Heart right ventricle (tissue), 16 donors: ENCODE data around the gene NARF. TPM values are rescaled to one million over a fixed set of nuclear protein-coding genes. Genes with fewer than 3 reads are reported as not detected.

ENCODE experiments used
- ATAC-seq, 8 donors: fragments of 200-7000 bp; cut with Tn5 transposase; one replicate each; pipeline ENCODE4 v1.9.1; 2020; ENCODE audit warnings: mild to moderate bottlenecking in 8 of 8, moderate library complexity in 8 of 8, moderate number of reproducible peaks in 1 of 8
- DNase-seq, 2 donors: peaks; one replicate each; pipeline ENCODE4 v3.0.0-alpha.2; 2020
- H3K27ac ChIP-seq, 10 donors: fragments of 200-600 bp; sonication (generic) in 2 of 10; one replicate each; pipeline versions ENCODE4 v1.5.0 to v1.8.0; 2020 to 2022; ENCODE audit warnings: mild to moderate bottlenecking in 3 of 10
- H3K27me3 ChIP-seq, 7 donors: fragments of 200-600 bp; one replicate each; pipeline ENCODE4 v1.8.0; 2021 to 2022; ENCODE audit warnings: mild to moderate bottlenecking in 2 of 7
- H3K36me3 ChIP-seq, 9 donors: fragments of 200-600 bp; sonication (generic) in 1 of 9; one replicate each; pipeline versions ENCODE4 v1.5.0 to v1.8.0; 2020 to 2022; ENCODE audit warnings: mild to moderate bottlenecking in 2 of 9
- H3K4me1 ChIP-seq, 9 donors: fragments of 200-600 bp; sonication (generic) in 1 of 9; one replicate each; pipeline versions ENCODE4 v1.5.0 to v1.8.0; 2020 to 2022; ENCODE audit warnings: mild to moderate bottlenecking in 4 of 9
- H3K4me3 ChIP-seq, 10 donors: fragments of 200-600 bp; sonication (generic) in 2 of 10; one replicate each; pipeline versions ENCODE4 v1.5.0 to v1.8.0; 2020 to 2022; ENCODE audit warnings: mild to moderate bottlenecking in 7 of 10, moderate library complexity in 2 of 10
- H3K9me3 ChIP-seq, 11 donors: fragments of 200-600 bp in 10 of 11; sonication (generic) in 2 of 11; one replicate each; pipeline versions ENCODE4 v1.5.0 to v1.8.0; 2013 to 2022; ENCODE audit warnings: mild to moderate bottlenecking in 2 of 11, control low read depth in 1 of 11, moderate library complexity in 1 of 11
- CTCF ChIP-seq, 9 donors: fragments of 200-600 bp; sonication (generic) in 2 of 9; IDR thresholded peaks; one replicate each; pipeline versions ENCODE4 v1.5.0 to v1.8.0; 2021 to 2022; ENCODE audit warnings: antibody characterized with exemption in 9 of 9, mild to moderate bottlenecking in 5 of 9, moderate library complexity in 1 of 9
- WGBS, 2 donors: extraction: QIAGEN DNeasy Blood & Tissue Kit; methylation state at CpG; one replicate each; pipeline ENCODE4 v1.1.7; 2013; ENCODE audit warnings: inconsistent platforms in 1 of 2; 5-methylcytosine and 5-hydroxymethylcytosine counted together
- intact Hi-C, 10 donors: fragments of 100-400 bp; cut with DNase I; formaldehyde crosslinking; loops; one replicate each; pipeline versions ENCODE4 v1.11.1 to v1.14.2; 2022
- polyA plus RNA-seq, 2 donors: library from polyadenylated mRNA; stranded (reverse); fragments of 200-250 nt; gene quantifications; one replicate each; pipeline ENCODE4 v1.2.3, GENCODE V29; 2013
- total RNA-seq, 10 donors: library from RNA; stranded (reverse); fragmentation: NEBNext Ultra II Directional in 3 of 10; extraction: Animal tissue kit (Norgen Biotek cat#: 25700) in 3 of 10; gene quantifications; one replicate each; pipeline versions ENCODE4 v1.2.1 to v1.2.4, GENCODE V29; 2021 to 2023
- donor health status: Arrhythmogenic right ventricular cardiomyopathy.
- donor health status: ischemic (EF 13 %, LVEDD 7.1; RV severe dilation, severe dysfunction).
- donor health status: healthy with polysubstance abuse.
- donor health status: DM: no; HTN: yes; CAD: no.
- donor health status: DM: no; HTN: no; CAD: no.
- donor health status: ischemic (EF 25% LVEDD 6.9; RV normal size, moderate dysfunction).
- donor health status: ischemic (EF 25% LVEDD 5.7; RV mildly dilated, moderate dysfunction).
- donor health status: healthy.
- donor health status: DM: yes; HTN: yes; CAD: no.
- donor health status: Ischemic cardiomyopathy.
- donor health status: ischemic (EF 35%, LVEDD 5.7; RV mildly dilated, moderate dysfunction).
- donor health status: nonischemic (EF 11% LVEDD 7.7; RV severe dilation, severe dysfunction).
- donor health status: DM: yes; HTN: yes; CAD: no.
- donor health status: PGD.
- donor health status: ischemic (EF 29% LVEDD 5.4; RV normal size, mild dysfunction).
- donor health status: nonischemic (EF 23%, LVEDD 6.1; RV moderate dilation, normal function).

Gene NARF
- total and polyA plus RNA-seq, 12 donors, result 48.4 to 179 (median 64.5) TPM

- Histone ChIP-seq H3K27me3 (no peaks in the 10 kb centered on the region), H3K4me3 (no peak overlapping the region), H3K4me1 (peaks cover 3 to 37% (median 20%) of the 10 kb centered on the region in 9 donors), H3K9me3 (no peaks in the 10 kb centered on the region), H3K27ac (no peak overlapping the region), H3K36me3 (peaks cover 0 to 13% (median 3%) of the 10 kb centered on the region in 9 donors)
- ATAC-seq (no peak), DNase-seq (no peak)
- WGBS, 2 donors, result 92 to 93% methylated on average over 26 of the region's 26 CpGs
- TF ChIP-seq CTCF (IDR thresholded peaks at IDR 0.05), result no peak
- intact Hi-C loops, result loop anchor here in 8 of 10 donors (2.0 to 10.0 kb wide), 5 partner anchors 37 to 211 kb away; partner anchors contain the start of genes NARF (in 2 of the 8) and CYBC1 (in 1 of the 8)
Observed at GRCh38 chr17:82415336-82415735, 43.2 kb upstream of the NARF start.

GRCh38 chr17:82415786-82416185, 42.8 kb upstream of the NARF start:
- Histone ChIP-seq H3K4me1 (peaks cover 3 to 37% (median 20%) of the 10 kb centered on the region in 9 donors), H3K4me3 (no peak overlapping the region), H3K9me3 (no peaks in the 10 kb centered on the region), H3K27me3 (no peaks in the 10 kb centered on the region), H3K27ac (no peak overlapping the region), H3K36me3 (peaks cover 0 to 16% (median 3%) of the 10 kb centered on the region in 9 donors)
- WGBS, 2 donors, result 92 to 94% methylated on average over 9 of the region's 9 CpGs
- DNase-seq, result no peak
- ATAC-seq, result no peak
- TF ChIP-seq CTCF (IDR thresholded peaks at IDR 0.05), result no peak
- intact Hi-C loops, result loop anchor here in 8 of 10 donors (2.0 to 10.0 kb wide), 5 partner anchors 37 to 211 kb away; partner anchors contain the start of genes NARF (in 2 of the 8) and CYBC1 (in 1 of the 8)

- Histone ChIP-seq H3K27me3 (no peaks in the 10 kb centered on the region), H3K4me1 (peaks cover 3 to 37% (median 20%) of the 10 kb centered on the region in 9 donors), H3K27ac (no peak overlapping the region), H3K9me3 (no peaks in the 10 kb centered on the region), H3K4me3 (no peak overlapping the region), H3K36me3 (peaks cover 0 to 18% (median 3%) of the 10 kb centered on the region in 9 donors)
- intact Hi-C loops, result loop anchor here in 5 of 10 donors (5.0 to 10.0 kb wide), 3 partner anchors 36 to 211 kb away; partner anchors contain the start of genes NARF (in 2 of the 5) and CYBC1 (in 1 of the 5)
- TF ChIP-seq CTCF (IDR thresholded peaks at IDR 0.05), result no peak
- ATAC-seq (no peak), DNase-seq (no peak)
- WGBS, 2 donors, result 92 to 95% methylated on average over 4 of the region's 4 CpGs
Observed at GRCh38 chr17:82416264-82416663, 42.3 kb upstream of the NARF start.

- TF ChIP-seq CTCF (IDR thresholded peaks at IDR 0.05), result no peak
- WGBS, 2 donors, result 90 to 93% methylated on average over 6 of the region's 6 CpGs
- DNase-seq (no peak), ATAC-seq (no peak)
- Histone ChIP-seq H3K27me3 (no peaks in the 10 kb centered on the region), H3K4me3 (no peak overlapping the region), H3K36me3 (peaks cover 0 to 22% (median 3%) of the 10 kb centered on the region in 9 donors), H3K9me3 (no peaks in the 10 kb centered on the region), H3K27ac (no peak overlapping the region), H3K4me1 (peaks cover 3 to 37% (median 20%) of the 10 kb centered on the region in 9 donors)
- intact Hi-C loops, result loop anchor here in 5 of 10 donors (5.0 to 10.0 kb wide), 3 partner anchors 36 to 212 kb away; partner anchors contain the start of genes NARF (in 2 of the 5) and CYBC1 (in 1 of the 5)
Observed at GRCh38 chr17:82416771-82417170, 41.8 kb upstream of the NARF start.
